ENCODE measurements around the gene TOMM40L.
A peak's percentile ranks its signal among the peaks of the same experiment; 100 is the strongest.

GRCh38 chr1:161227196-161227871 is 1.5 kb downstream of the TOMM40L start:
- peak; percentile 98 for TF ChIP-seq CTCF (conservative IDR thresholded peaks at IDR 0.05; ENCODE audit: low read length)
- TF ChIP-seq EZH2phosphoT487 (IDR thresholded peaks at IDR 0.05; ENCODE audit: borderline replicate concordance, low read depth, low read length) = no peak
